Upper lobe of left lung (tissue), 4 donors: Measurements from ENCODE around the gene ACVR2B.

Experiments
- CTCF ChIP-seq, 6 experiments: fragments of 450-650 bp in 4 of 6; fragments of 200-600 bp in 2 of 6; sonication (generic) in 2 of 6; IDR thresholded peaks; one replicate each; pipeline ENCODE4 v1.5.1; 2016 to 2019; ENCODE audit warnings: antibody characterized with exemption in 6 of 6
- EP300 ChIP-seq, 4 donors: sonication (generic); formaldehyde crosslinking; IDR thresholded peaks; one replicate each; pipeline ENCODE4 v1.5.1; 2017; ENCODE audit warnings: antibody characterized with exemption in 4 of 4, control low read depth in 2 of 4
- POLR2A ChIP-seq, 4 donors: fragments of 450-650 bp; IDR thresholded peaks; one replicate each; pipeline ENCODE4 v1.5.1; 2016 to 2017; ENCODE audit warnings: antibody characterized with exemption in 4 of 4, mild to moderate bottlenecking in 2 of 4
- POLR2AphosphoS5 ChIP-seq, 2 donors: sonication (generic); formaldehyde crosslinking; IDR thresholded peaks; one replicate each; pipeline ENCODE4 v1.5.1; 2017; ENCODE audit warnings: antibody characterized with exemption in 2 of 2

- no peak for TF ChIP-seq CTCF (IDR thresholded peaks at IDR 0.05)
- TF ChIP-seq POLR2AphosphoS5 (IDR thresholded peaks at IDR 0.05) = no peak
- TF ChIP-seq POLR2A (IDR thresholded peaks at IDR 0.05) = no peak
- no peak for TF ChIP-seq EP300 (IDR thresholded peaks at IDR 0.05)
These were observed 53.4 kb downstream of the ACVR2B start for GRCh38 chr3:38507120-38507519.
